Measurements from ENCODE around the gene PROX2.

The PROX2 gene

GRCh38 chr14:74841230-74842207 lies 34.4 kb downstream of the PROX2 start:
- DNase-seq = no peak

GRCh38 chr14:74840603-74841030 lies 35.3 kb downstream of the PROX2 start:
- no peak for DNase-seq

GRCh38 chr14:74838166-74838565 lies 37.8 kb downstream of the PROX2 start:
- DNase-seq = no peak

GRCh38 chr14:74836251-74836960 lies 39.5 kb downstream of the PROX2 start:
- no peak for DNase-seq

- no peak for DNase-seq
These were observed 40.2 kb downstream of the PROX2 start for GRCh38 chr14:74835645-74836250.

GRCh38 chr14:74834692-74835392 lies 41.1 kb downstream of the PROX2 start:
- no peak for DNase-seq

GRCh38 chr14:74832849-74833248 lies 43.1 kb downstream of the PROX2 start:
- no peak for DNase-seq

GRCh38 chr14:74829251-74829650 lies 46.7 kb downstream of the PROX2 start:
- no peak for DNase-seq

GRCh38 chr14:74826574-74826973 lies 49.4 kb downstream of the PROX2 start:
- no peak for DNase-seq

Data from amniotic stem cell (primary cell).